ENCODE data around the gene FAM83F.

The FAM83F gene

GRCh38 chr22:39965748-39966147 lies 29.0 kb upstream of the FAM83F start:
- DNase-seq (ENCODE audit: low read depth in 3 of 3): no peak

- DNase-seq (ENCODE audit: low read depth in 3 of 3): no peak
Measured at GRCh38 chr22:39966470-39966869, 28.3 kb upstream of the FAM83F start.

GRCh38 chr22:39967103-39967829 lies 27.5 kb upstream of the FAM83F start:
- no peak for DNase-seq (ENCODE audit: low read depth in 3 of 3)

- DNase-seq (ENCODE audit: low read depth in 3 of 3): no peak
Measured at GRCh38 chr22:39967996-39968972, 26.5 kb upstream of the FAM83F start.

GRCh38 chr22:39970742-39971141 lies 24.0 kb upstream of the FAM83F start:
- no peak for DNase-seq (ENCODE audit: low read depth in 3 of 3)

- DNase-seq (ENCODE audit: low read depth in 3 of 3): no peak
Measured at GRCh38 chr22:39972641-39973040, 22.1 kb upstream of the FAM83F start.

GRCh38 chr22:39973656-39974055 lies 21.1 kb upstream of the FAM83F start:
- no peak for DNase-seq (ENCODE audit: low read depth in 3 of 3)

- no peak for DNase-seq (ENCODE audit: low read depth in 3 of 3)
Measured at GRCh38 chr22:39974065-39974464, 20.7 kb upstream of the FAM83F start.

- no peak for DNase-seq (ENCODE audit: low read depth in 3 of 3)
Measured at GRCh38 chr22:39979048-39979447, 15.7 kb upstream of the FAM83F start.

- no peak for DNase-seq (ENCODE audit: low read depth in 3 of 3)
Measured at GRCh38 chr22:39979458-39979857, 15.3 kb upstream of the FAM83F start.

GRCh38 chr22:39980596-39980995 lies 14.2 kb upstream of the FAM83F start:
- DNase-seq (ENCODE audit: low read depth in 3 of 3): no peak

GRCh38 chr22:39983346-39983745 lies 11.4 kb upstream of the FAM83F start:
- no peak for DNase-seq (ENCODE audit: low read depth in 3 of 3)

- DNase-seq (ENCODE audit: low read depth in 3 of 3): no peak
Measured at GRCh38 chr22:39984006-39984405, 10.7 kb upstream of the FAM83F start.

GRCh38 chr22:39984746-39985145 lies 10.0 kb upstream of the FAM83F start:
- no peak for DNase-seq (ENCODE audit: low read depth in 3 of 3)

GRCh38 chr22:39985383-39986035 lies 9.2 kb upstream of the FAM83F start:
- peak in 1 of 3 experiments; percentile 16 for DNase-seq (ENCODE audit: low read depth in 3 of 3)

GRCh38 chr22:39988386-39989114 lies 6.2 kb upstream of the FAM83F start:
- DNase-seq (ENCODE audit: low read depth in 3 of 3): no peak

GRCh38 chr22:39989633-39990032 lies 5.1 kb upstream of the FAM83F start:
- no peak for DNase-seq (ENCODE audit: low read depth in 3 of 3)

- no peak for DNase-seq (ENCODE audit: low read depth in 3 of 3)
Measured at GRCh38 chr22:39990686-39991085, 4.1 kb upstream of the FAM83F start.

GRCh38 chr22:39991159-39991860 lies 3.4 kb upstream of the FAM83F start:
- DNase-seq (ENCODE audit: low read depth in 3 of 3): no peak

- DNase-seq (ENCODE audit: low read depth in 3 of 3): no peak
Measured at GRCh38 chr22:39992088-39992826, 2.5 kb upstream of the FAM83F start.

Measured in stimulated activated CD4-positive, alpha-beta T cell treated with anti-CD3 and anti-CD28 coated beads, TNF-alpha, amount 100 ng/mL, for 24 hours (primary cell).